WTC11 (cell line): Measurements from ENCODE around the gene TLR3. TPM values are rescaled to one million over a fixed set of nuclear protein-coding genes. Genes with fewer than 3 reads are reported as not detected.
A peak's percentile ranks its signal among the peaks of the same experiment; 100 is the strongest.

ENCODE experiments used
- ATAC-seq: fragments of 200-7000 bp; cut with Tn5 transposase; 2 replicates; pipeline ENCODE4 v1.10.0; 2021; ENCODE audit warnings: mild to moderate bottlenecking, moderate library complexity
- CTCF ChIA-PET: fragments of 300-600 bp; sonication (Branson Sonifier 250); formaldehyde crosslinking; loops from one replicate; lab custom pipeline; 2021; ENCODE audit warnings: antibody characterized with exemption; lab: Charles Lee
- POLR2A ChIA-PET: fragments of 350-600 bp; sonication (Branson Sonifier 250); formaldehyde crosslinking; loops from one replicate; lab custom pipeline; 2021; ENCODE audit warnings: antibody characterized with exemption; lab: Charles Lee
- DNase-seq: peaks from one replicate; pipeline ENCODE4 v3.0.0; 2021; ENCODE audit warnings: low spot score
- H3K27ac Mint-ChIP-seq: 2 replicates; pipeline ENCODE4 v1.8.0; 2021; ENCODE audit warnings: mixed read lengths
- H3K27me3 Mint-ChIP-seq: 2 replicates; pipeline ENCODE4 v1.8.0; 2021; ENCODE audit warnings: low read depth, mild to moderate bottlenecking, moderate library complexity, mixed read lengths
- H3K36me3 Mint-ChIP-seq: 2 replicates; pipeline ENCODE4 v1.8.0; 2021; ENCODE audit warnings: mixed read lengths
- H3K4me1 Mint-ChIP-seq: 2 replicates; pipeline ENCODE4 v1.8.0; 2022; ENCODE audit warnings: mixed read lengths
- H3K4me3 Mint-ChIP-seq: 2 replicates; pipeline ENCODE4 v1.8.0; 2021; ENCODE audit warnings: mild to moderate bottlenecking, moderate library complexity, mixed read lengths
- H3K9me3 Mint-ChIP-seq: 2 replicates; pipeline ENCODE4 v1.8.0; 2021; ENCODE audit warnings: mixed read lengths
- ATF2 ChIP-seq: sonication (generic); formaldehyde crosslinking; IDR thresholded peaks from 2 replicates; pipeline ENCODE4 v1.8.1; 2022; ENCODE audit warnings: low read depth, missing genetic modification reagents, borderline replicate concordance
- CBFB ChIP-seq: sonication (generic); formaldehyde crosslinking; IDR thresholded peaks from 2 replicates; pipeline ENCODE4 v1.8.1; 2022; ENCODE audit warnings: mild to moderate bottlenecking, low read depth, missing genetic modification reagents
- CREM ChIP-seq: sonication (generic); formaldehyde crosslinking; IDR thresholded peaks from 2 replicates; pipeline ENCODE4 v1.8.1; 2022; ENCODE audit warnings: mild to moderate bottlenecking, missing genetic modification reagents, moderate library complexity
- ELF4 ChIP-seq: sonication (generic); formaldehyde crosslinking; IDR thresholded peaks from 2 replicates; pipeline ENCODE4 v1.8.1; 2022; ENCODE audit warnings: low read depth, mild to moderate bottlenecking, moderate library complexity, missing genetic modification reagents
- ESRRA ChIP-seq: sonication (generic); formaldehyde crosslinking; IDR thresholded peaks from 2 replicates; pipeline ENCODE4 v1.8.1; 2022; ENCODE audit warnings: mild to moderate bottlenecking, missing genetic modification reagents, borderline replicate concordance
- FOXK1 ChIP-seq: sonication (generic); formaldehyde crosslinking; IDR thresholded peaks from 2 replicates; pipeline ENCODE4 v1.8.0; 2022; ENCODE audit warnings: mild to moderate bottlenecking, moderate library complexity, missing genetic modification reagents
- FOXP4 ChIP-seq: sonication (generic); formaldehyde crosslinking; IDR thresholded peaks from 2 replicates; pipeline ENCODE4 v1.8.0; 2022; ENCODE audit warnings: mild to moderate bottlenecking, missing genetic modification reagents
- GRHL2 ChIP-seq: fragments of 250-450 bp; sonication (Bioruptor Pico); IDR thresholded peaks from 2 replicates; pipeline ENCODE4 v1.8.0; 2022; ENCODE audit warnings: mild to moderate bottlenecking, moderate library complexity; ENCODE audit not compliant: insufficient replicate concordance, severe bottlenecking
- MXD4 ChIP-seq: fragments of 250-450 bp; sonication (Bioruptor Pico); IDR thresholded peaks from 2 replicates; pipeline ENCODE4 v1.8.0; 2021; ENCODE audit warnings: mild to moderate bottlenecking, moderate library complexity, borderline replicate concordance
- NFE2L1 ChIP-seq: sonication (generic); formaldehyde crosslinking; IDR thresholded peaks from 2 replicates; pipeline ENCODE4 v1.8.1; 2023; ENCODE audit warnings: missing genetic modification reagents
- NR3C1 ChIP-seq: sonication (generic); formaldehyde crosslinking; conservative IDR thresholded peaks from 2 replicates; pipeline ENCODE4 v1.8.1; 2023; ENCODE audit warnings: low read depth, mild to moderate bottlenecking, missing genetic modification reagents
- OVOL2 ChIP-seq: fragments of 250-450 bp; sonication (Bioruptor Pico); IDR thresholded peaks from 2 replicates; pipeline ENCODE4 v1.9.0; 2021; ENCODE audit warnings: mild to moderate bottlenecking, borderline replicate concordance
- SP1 ChIP-seq: sonication (generic); formaldehyde crosslinking; conservative IDR thresholded peaks from 2 replicates; pipeline ENCODE4 v1.8.1; 2022; ENCODE audit warnings: missing genetic modification reagents
- TCF7 ChIP-seq: sonication (generic); formaldehyde crosslinking; IDR thresholded peaks from 2 replicates; pipeline ENCODE4 v1.8.0; 2022; ENCODE audit warnings: mild to moderate bottlenecking, low read depth, missing genetic modification reagents, moderate library complexity
- TEAD1 ChIP-seq: sonication (generic); formaldehyde crosslinking; IDR thresholded peaks from 2 replicates; pipeline ENCODE4 v1.8.0; 2022; ENCODE audit warnings: mild to moderate bottlenecking, missing genetic modification reagents
- ZMAT4 ChIP-seq: fragments of 250-450 bp; sonication (Bioruptor Pico); IDR thresholded peaks from 2 replicates; pipeline ENCODE4 v1.9.0; 2021; ENCODE audit warnings: mild to moderate bottlenecking
- ZNF219 ChIP-seq: sonication (generic); formaldehyde crosslinking; IDR thresholded peaks from 2 replicates; pipeline ENCODE4 v1.8.0; 2023; ENCODE audit warnings: missing genetic modification reagents, mild to moderate bottlenecking, borderline replicate concordance
- ZNF423 ChIP-seq: fragments of 250-450 bp; sonication (Bioruptor Pico); IDR thresholded peaks from 2 replicates; pipeline ENCODE4 v2.1.2; 2022; ENCODE audit warnings: mild to moderate bottlenecking, moderate library complexity
- ZNF425 ChIP-seq: fragments of 250-450 bp; sonication (Bioruptor Pico); conservative IDR thresholded peaks from 2 replicates; pipeline ENCODE4 v1.9.0; 2021; ENCODE audit warnings: mild to moderate bottlenecking
- total RNA-seq: library from RNA; stranded (reverse); gene quantifications from 3 replicates; pipeline ENCODE4 v1.2.3, GENCODE V29; 2021
- TF ChIP-seq, protein P1 (sequence below): sonication (generic); formaldehyde crosslinking; IDR thresholded peaks from 2 replicates; pipeline ENCODE4 v1.8.1; 2023; ENCODE audit warnings: mild to moderate bottlenecking, missing genetic modification reagents, moderate library complexity
- TF ChIP-seq, protein P2 (sequence below): sonication (generic); formaldehyde crosslinking; IDR thresholded peaks from 2 replicates; pipeline ENCODE4 v1.8.1; 2023; ENCODE audit warnings: mild to moderate bottlenecking, missing genetic modification reagents, moderate library complexity
- TF ChIP-seq, protein P3 (sequence below): sonication (generic); formaldehyde crosslinking; IDR thresholded peaks from 2 replicates; pipeline ENCODE4 v1.8.0; 2022; ENCODE audit warnings: mild to moderate bottlenecking, missing genetic modification reagents
- TF ChIP-seq, protein P4 (sequence below): fragments of 250-450 bp; sonication (Bioruptor Pico); IDR thresholded peaks from 2 replicates; pipeline ENCODE4 v1.9.0; 2021; ENCODE audit warnings: mild to moderate bottlenecking, borderline replicate concordance

The TLR3 gene
- total RNA-seq, 1 experiment from 2014 or later: 1.8 TPM

- peaks cover 2% of the 10 kb centered on the region; the same call in 1 of the 2 replicates for H3K27me3 Mint-ChIP-seq
- peak; percentile 6 for ATAC-seq
- H3K9me3 Mint-ChIP-seq: peaks cover 26% of the 10 kb centered on the region
- DNase-seq: peak; percentile 38
- H3K4me1 Mint-ChIP-seq: peaks cover 59% of the 10 kb centered on the region
- H3K4me3 Mint-ChIP-seq: no peak overlapping the region
- H3K27ac Mint-ChIP-seq: peak overlapping the region; percentile 77
- ChIA-PET POLR2A (no interaction called here), CTCF (interaction anchor here (0.9 to 2.9 kb wide), 9 partner anchors 8 to 494 kb away, joined by 3 to 23 read pairs (median 3); no protein-coding TSS in a partner anchor)
- H3K36me3 Mint-ChIP-seq: peaks cover 50% of the 10 kb centered on the region
- TF ChIP-seq, protein P1, sequence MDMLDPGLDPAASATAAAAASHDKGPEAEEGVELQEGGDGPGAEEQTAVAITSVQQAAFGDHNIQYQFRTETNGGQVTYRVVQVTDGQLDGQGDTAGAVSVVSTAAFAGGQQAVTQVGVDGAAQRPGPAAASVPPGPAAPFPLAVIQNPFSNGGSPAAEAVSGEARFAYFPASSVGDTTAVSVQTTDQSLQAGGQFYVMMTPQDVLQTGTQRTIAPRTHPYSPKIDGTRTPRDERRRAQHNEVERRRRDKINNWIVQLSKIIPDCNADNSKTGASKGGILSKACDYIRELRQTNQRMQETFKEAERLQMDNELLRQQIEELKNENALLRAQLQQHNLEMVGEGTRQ (CRISPR knock-in tag): no peak
- TF ChIP-seq, protein P2, sequence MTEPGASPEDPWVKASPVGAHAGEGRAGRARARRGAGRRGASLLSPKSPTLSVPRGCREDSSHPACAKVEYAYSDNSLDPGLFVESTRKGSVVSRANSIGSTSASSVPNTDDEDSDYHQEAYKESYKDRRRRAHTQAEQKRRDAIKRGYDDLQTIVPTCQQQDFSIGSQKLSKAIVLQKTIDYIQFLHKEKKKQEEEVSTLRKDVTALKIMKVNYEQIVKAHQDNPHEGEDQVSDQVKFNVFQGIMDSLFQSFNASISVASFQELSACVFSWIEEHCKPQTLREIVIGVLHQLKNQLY (CRISPR knock-in tag): no peak
- TF ChIP-seq NFE2L1 (CRISPR knock-in tag) (no peak), MXD4 (CRISPR knock-in tag) (no peak), ZNF423 (CRISPR knock-in tag) (peak; percentile 83), TCF7 (CRISPR knock-in tag) (no peak), ATF2 (CRISPR knock-in tag) (no peak), TEAD1 (CRISPR knock-in tag) (0 out of 2 replicates have a peak, but pooled peaks have one; percentile 24), NR3C1 (CRISPR knock-in tag) (no peak), CBFB (CRISPR knock-in tag) (no peak), ZNF425 (CRISPR knock-in tag) (no peak), FOXK1 (CRISPR knock-in tag) (no peak), OVOL2 (CRISPR knock-in tag) (no peak), ESRRA (CRISPR knock-in tag) (no peak), ZMAT4 (no peak), SP1 (no peak), CREM (no peak), ZNF219 (CRISPR knock-in tag) (no peak), ELF4 (CRISPR knock-in tag) (no peak), FOXP4 (no peak), GRHL2 (CRISPR knock-in tag) (no peak)
- TF ChIP-seq, protein P3, sequence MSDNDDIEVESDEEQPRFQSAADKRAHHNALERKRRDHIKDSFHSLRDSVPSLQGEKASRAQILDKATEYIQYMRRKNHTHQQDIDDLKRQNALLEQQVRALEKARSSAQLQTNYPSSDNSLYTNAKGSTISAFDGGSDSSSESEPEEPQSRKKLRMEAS: peak; percentile 29; the same call in 1 of the 2 replicates
- TF ChIP-seq, protein P4, sequence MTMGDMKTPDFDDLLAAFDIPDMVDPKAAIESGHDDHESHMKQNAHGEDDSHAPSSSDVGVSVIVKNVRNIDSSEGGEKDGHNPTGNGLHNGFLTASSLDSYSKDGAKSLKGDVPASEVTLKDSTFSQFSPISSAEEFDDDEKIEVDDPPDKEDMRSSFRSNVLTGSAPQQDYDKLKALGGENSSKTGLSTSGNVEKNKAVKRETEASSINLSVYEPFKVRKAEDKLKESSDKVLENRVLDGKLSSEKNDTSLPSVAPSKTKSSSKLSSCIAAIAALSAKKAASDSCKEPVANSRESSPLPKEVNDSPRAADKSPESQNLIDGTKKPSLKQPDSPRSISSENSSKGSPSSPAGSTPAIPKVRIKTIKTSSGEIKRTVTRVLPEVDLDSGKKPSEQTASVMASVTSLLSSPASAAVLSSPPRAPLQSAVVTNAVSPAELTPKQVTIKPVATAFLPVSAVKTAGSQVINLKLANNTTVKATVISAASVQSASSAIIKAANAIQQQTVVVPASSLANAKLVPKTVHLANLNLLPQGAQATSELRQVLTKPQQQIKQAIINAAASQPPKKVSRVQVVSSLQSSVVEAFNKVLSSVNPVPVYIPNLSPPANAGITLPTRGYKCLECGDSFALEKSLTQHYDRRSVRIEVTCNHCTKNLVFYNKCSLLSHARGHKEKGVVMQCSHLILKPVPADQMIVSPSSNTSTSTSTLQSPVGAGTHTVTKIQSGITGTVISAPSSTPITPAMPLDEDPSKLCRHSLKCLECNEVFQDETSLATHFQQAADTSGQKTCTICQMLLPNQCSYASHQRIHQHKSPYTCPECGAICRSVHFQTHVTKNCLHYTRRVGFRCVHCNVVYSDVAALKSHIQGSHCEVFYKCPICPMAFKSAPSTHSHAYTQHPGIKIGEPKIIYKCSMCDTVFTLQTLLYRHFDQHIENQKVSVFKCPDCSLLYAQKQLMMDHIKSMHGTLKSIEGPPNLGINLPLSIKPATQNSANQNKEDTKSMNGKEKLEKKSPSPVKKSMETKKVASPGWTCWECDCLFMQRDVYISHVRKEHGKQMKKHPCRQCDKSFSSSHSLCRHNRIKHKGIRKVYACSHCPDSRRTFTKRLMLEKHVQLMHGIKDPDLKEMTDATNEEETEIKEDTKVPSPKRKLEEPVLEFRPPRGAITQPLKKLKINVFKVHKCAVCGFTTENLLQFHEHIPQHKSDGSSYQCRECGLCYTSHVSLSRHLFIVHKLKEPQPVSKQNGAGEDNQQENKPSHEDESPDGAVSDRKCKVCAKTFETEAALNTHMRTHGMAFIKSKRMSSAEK (CRISPR knock-in tag): no peak
Measured at GRCh38 chr4:186029571-186030398, 39.2 kb upstream of the TLR3 start.
